Left lung (tissue), 10 donors: ENCODE results near the gene EML1. TPM values are rescaled to one million over a fixed set of nuclear protein-coding genes. Genes with fewer than 3 reads are reported as not detected.
A peak's percentile ranks its signal among the peaks of the same experiment; 100 is the strongest.

Source experiments
- ATAC-seq: fragments of 200-7000 bp; cut with Tn5 transposase; one replicate; pipeline ENCODE4 v1.9.1; 2020; ENCODE audit warnings: moderate library complexity
- DNase-seq, 4 donors: peaks; one replicate each; pipeline ENCODE4 v3.0.0-alpha.2; 2013 to 2020
- H3K27ac ChIP-seq, 2 donors: fragments of 200-600 bp; sonication (generic) in 1 of 2; one replicate each; pipeline versions ENCODE4 v1.5.0 to v1.8.0; 2020 to 2021
- H3K27me3 ChIP-seq, 2 donors: fragments of 200-600 bp; sonication (generic) in 1 of 2; one replicate each; pipeline versions ENCODE4 v1.5.0 to v1.8.0; 2020 to 2021
- H3K36me3 ChIP-seq, 2 donors: fragments of 200-600 bp; sonication (generic) in 1 of 2; one replicate each; pipeline versions ENCODE4 v1.5.0 to v1.8.0; 2020 to 2021
- H3K4me1 ChIP-seq, 2 donors: fragments of 200-600 bp; one replicate each; pipeline ENCODE4 v1.8.0; 2021
- H3K4me3 ChIP-seq, 2 donors: fragments of 200-600 bp; sonication (generic) in 1 of 2; one replicate each; pipeline versions ENCODE4 v1.5.0 to v1.8.0; 2020 to 2021; ENCODE audit warnings: mild to moderate bottlenecking in 1 of 2
- H3K9me3 ChIP-seq, 2 donors: fragments of 200-600 bp; sonication (generic) in 1 of 2; one replicate each; pipeline versions ENCODE4 v1.5.0 to v1.8.0; 2020 to 2021
- intact Hi-C, 2 donors: fragments of 100-400 bp; cut with DNase I; formaldehyde crosslinking; loops; one replicate each; pipeline versions ENCODE4 v1.11.2 to v1.14.2; 2022
- polyA plus RNA-seq, 6 donors: library from polyadenylated mRNA; unstranded; fragments of 120-200 nt; gene quantifications; one replicate each; pipeline ENCODE4 v1.2.1, GENCODE V29; 2013; ENCODE audit not compliant: insufficient read length in 6 of 6
- total RNA-seq, 2 donors: library from RNA; stranded (reverse); fragmentation: NEBNext Ultra II Directional; extraction: Animal tissue kit (Norgen Biotek cat#: 25700); gene quantifications; one replicate each; pipeline ENCODE4 v1.2.1, GENCODE V29; 2021
- TF ChIP-seq, protein P1 (sequence below), 2 donors: fragments of 200-600 bp; sonication (generic) in 1 of 2; IDR thresholded peaks; one replicate each; pipeline versions ENCODE4 v1.5.0 to v1.8.0; 2021; ENCODE audit warnings: antibody characterized with exemption in 2 of 2
- donor health status: DM: no; HTN: yes; CAD: no.
- donor health status: DM: no; HTN: no; CAD: no.

The EML1 gene
- total and polyA plus RNA-seq, 8 donors = 24.6 to 48.6 (median 42.2) TPM

DNA sequence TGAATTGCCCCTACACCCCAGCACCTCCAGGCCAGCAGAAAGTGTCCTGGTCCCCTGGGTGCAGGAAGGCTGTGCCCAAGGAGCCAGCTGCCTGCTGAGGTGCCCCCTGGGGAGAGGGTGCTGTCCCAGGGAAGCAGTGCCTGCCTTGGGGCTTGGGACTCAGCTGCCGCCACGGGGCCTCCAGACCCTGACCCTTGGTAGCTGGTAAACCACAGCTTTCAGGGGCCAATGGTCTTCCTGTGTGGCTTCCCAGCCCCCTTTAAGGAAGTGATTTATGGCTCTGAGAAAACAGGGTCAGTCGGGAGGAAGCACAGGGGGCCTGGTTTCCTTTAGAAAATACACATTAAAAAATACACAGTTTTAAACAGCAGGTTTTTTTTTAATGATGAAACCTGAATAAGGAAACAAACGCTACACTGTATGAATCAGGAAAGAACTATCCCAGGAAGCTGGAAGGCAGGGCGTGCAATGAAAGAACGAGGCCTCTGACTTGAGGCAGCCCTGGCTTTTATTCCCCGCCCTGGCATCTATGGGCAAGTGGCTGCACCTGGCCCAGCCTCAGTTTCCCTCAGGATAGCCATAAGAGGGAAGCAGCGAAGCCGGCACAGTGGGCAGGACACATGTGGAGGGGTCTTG lies 40.6 kb upstream of the EML1 start:
- DNase-seq (no peak), ATAC-seq (no peak)
- Histone ChIP-seq H3K27me3 (peaks cover 0 to 23% of the 10 kb centered on the region in 2 donors), H3K4me3 (no peak overlapping the region), H3K36me3 (no peaks in the 10 kb centered on the region), H3K9me3 (no peaks in the 10 kb centered on the region), H3K27ac (no peak overlapping the region), H3K4me1 (peaks cover 15 to 28% of the 10 kb centered on the region in 2 donors)
- intact Hi-C loops = no loop called here
- TF ChIP-seq, protein P1, sequence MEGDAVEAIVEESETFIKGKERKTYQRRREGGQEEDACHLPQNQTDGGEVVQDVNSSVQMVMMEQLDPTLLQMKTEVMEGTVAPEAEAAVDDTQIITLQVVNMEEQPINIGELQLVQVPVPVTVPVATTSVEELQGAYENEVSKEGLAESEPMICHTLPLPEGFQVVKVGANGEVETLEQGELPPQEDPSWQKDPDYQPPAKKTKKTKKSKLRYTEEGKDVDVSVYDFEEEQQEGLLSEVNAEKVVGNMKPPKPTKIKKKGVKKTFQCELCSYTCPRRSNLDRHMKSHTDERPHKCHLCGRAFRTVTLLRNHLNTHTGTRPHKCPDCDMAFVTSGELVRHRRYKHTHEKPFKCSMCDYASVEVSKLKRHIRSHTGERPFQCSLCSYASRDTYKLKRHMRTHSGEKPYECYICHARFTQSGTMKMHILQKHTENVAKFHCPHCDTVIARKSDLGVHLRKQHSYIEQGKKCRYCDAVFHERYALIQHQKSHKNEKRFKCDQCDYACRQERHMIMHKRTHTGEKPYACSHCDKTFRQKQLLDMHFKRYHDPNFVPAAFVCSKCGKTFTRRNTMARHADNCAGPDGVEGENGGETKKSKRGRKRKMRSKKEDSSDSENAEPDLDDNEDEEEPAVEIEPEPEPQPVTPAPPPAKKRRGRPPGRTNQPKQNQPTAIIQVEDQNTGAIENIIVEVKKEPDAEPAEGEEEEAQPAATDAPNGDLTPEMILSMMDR (IDR thresholded peaks at IDR 0.05) = no peak

DNA sequence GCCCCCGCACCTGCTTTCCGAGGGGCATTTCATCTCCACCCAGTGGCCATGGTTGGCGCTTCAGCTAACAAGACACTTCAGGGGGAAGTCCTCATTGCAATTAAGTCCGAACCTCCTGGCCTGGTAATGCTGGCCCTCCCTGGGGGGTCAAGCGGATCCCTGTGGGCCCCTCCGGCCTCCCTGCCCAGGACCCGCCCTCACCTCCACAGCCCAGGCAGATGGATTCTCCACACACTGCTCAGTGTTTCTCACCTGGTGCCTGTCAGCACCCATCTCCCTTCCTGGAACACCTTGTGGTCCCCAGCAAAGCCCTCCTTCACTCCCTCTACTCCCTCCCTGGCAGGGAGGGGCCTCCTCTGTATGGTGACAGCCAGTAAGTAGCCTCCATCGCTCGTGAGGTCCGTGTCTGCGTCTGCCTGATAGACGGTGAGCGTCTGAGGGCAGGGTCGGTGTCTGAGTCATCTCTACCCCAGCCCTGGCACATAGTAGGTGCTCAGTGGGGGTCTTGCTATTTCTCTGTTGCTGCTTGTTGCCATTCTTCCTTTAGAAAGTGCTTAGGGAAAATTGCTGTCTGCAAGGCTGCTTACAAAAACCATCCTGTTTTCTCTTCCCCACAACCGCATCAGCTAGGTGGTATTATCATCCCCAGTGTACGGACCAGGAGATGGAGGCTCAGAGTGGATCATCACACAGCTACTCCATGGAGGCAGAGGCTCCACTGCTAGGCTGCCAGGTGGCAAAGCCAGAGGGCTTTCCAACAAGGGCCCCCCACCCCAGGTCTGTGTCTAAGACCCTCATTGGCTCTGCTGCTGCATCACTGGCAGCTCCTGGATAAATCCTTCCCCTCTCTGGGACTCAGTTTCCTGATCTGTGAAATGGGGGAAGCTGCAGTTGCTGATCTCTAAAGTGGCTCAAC lies 39.7 kb upstream of the EML1 start:
- peak overlapping the region in 1 of 2 donors; percentile 18 for H3K27ac ChIP-seq
- H3K4me1 ChIP-seq = peaks cover 20 to 26% of the 10 kb centered on the region in 2 donors
- H3K4me3 ChIP-seq = no peak overlapping the region
- H3K36me3 ChIP-seq = no peaks in the 10 kb centered on the region
- DNase-seq (no peak), ATAC-seq (no peak)
- H3K9me3 ChIP-seq = no peaks in the 10 kb centered on the region
- H3K27me3 ChIP-seq = peaks cover 0 to 23% of the 10 kb centered on the region in 2 donors
- TF ChIP-seq, protein P1 (IDR thresholded peaks at IDR 0.05) = no peak
- intact Hi-C loops = no loop called here

DNA sequence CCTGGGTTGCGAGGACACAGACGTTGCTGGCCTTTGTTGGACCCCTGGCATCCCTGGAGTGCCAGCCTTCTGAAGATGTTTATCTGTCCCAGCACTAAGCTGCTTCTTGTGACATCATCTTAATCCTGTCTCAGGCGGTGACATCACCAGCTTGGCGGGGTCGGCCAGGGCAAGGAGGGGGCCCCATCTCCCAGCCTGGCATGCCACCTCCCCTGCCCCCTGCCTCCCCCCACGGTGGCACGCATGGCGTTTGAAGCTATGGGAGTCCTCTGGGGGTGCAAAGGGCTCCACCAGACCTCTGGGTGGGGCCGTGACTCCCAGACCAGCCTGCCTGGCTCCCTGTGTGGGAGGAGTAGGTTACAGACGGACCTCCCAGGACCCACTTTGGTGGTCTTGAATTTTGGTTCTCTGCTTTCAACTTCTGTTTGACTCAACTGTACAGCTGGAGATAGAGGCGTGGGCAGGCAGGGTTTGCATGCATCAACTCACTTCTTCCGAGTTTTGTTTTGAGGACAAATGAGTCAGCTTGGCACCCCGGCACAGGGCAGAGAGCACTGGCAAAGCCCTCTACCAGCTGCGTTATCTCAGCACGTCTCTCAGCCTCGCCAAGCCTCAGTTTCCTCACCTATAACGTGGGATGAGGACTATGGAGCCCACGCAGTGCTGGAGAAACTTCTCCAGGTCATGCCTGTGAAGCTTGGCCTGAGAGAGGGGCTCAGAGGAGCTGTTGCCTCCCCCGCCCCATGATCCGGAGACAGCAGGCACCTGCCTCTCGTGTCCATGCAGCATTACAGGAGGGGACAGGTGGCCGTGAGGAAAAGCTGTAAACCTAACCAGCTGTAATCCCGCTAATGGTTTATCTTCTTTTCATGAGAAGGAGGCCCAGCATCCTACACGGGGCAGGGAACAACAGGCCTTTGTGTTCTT lies 38.8 kb upstream of the EML1 start:
- TF ChIP-seq, protein P1 (IDR thresholded peaks at IDR 0.05) = no peak
- Histone ChIP-seq H3K27me3 (peaks cover 0 to 23% of the 10 kb centered on the region in 2 donors), H3K36me3 (no peaks in the 10 kb centered on the region), H3K4me3 (no peak overlapping the region), H3K27ac (no peak overlapping the region), H3K9me3 (no peaks in the 10 kb centered on the region), H3K4me1 (peaks cover 20 to 26% of the 10 kb centered on the region in 2 donors)
- no peak for ATAC-seq
- intact Hi-C loops = no loop called here
- DNase-seq = peak in 1 of 4 donors; percentile 9

DNA sequence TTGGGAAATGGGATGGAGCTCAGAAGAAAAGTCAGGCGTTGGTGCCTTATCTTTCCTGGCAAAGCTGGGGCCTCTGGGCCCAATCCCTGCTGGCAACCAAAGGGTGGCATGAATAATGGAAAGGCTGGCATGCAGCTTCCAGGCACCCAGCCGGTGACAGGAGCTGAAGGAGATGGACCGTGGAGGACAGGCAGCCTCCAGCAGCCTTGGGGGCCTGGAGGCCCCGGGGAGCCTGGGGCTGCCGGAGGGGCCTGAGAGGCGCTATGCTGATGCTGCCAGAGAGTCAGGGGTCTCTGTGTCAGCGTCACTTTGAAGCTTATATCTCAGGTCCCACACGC lies 38.2 kb upstream of the EML1 start:
- intact Hi-C loops = no loop called here
- Histone ChIP-seq H3K4me3 (no peak overlapping the region), H3K36me3 (no peaks in the 10 kb centered on the region), H3K27ac (no peak overlapping the region), H3K9me3 (no peaks in the 10 kb centered on the region), H3K27me3 (peaks cover 0 to 23% of the 10 kb centered on the region in 2 donors), H3K4me1 (peaks cover 20 to 26% of the 10 kb centered on the region in 2 donors)
- TF ChIP-seq, protein P1 (IDR thresholded peaks at IDR 0.05) = no peak
- no peak for ATAC-seq
- DNase-seq = peak in 1 of 4 donors; percentile 10
